GM19438 (cell line): ENCODE measurements around the gene USP46.

Experiments used
- ATAC-seq: cut with Tn5 transposase; IDR thresholded peaks from one replicate; pipeline ENCODE4 v1.9.1; 2021; ENCODE audit warnings: low read depth; ENCODE audit not compliant: unreplicated experiment

The USP46 gene

GRCh38 chr4:52659001-52659721, at the start of gene USP46:
TSS of gene USP46 (minus strand) at chr4:52659301. CDS start at chr4:52659150, 151 bp downstream.
- ATAC-seq = peak; percentile 82

DNA sequence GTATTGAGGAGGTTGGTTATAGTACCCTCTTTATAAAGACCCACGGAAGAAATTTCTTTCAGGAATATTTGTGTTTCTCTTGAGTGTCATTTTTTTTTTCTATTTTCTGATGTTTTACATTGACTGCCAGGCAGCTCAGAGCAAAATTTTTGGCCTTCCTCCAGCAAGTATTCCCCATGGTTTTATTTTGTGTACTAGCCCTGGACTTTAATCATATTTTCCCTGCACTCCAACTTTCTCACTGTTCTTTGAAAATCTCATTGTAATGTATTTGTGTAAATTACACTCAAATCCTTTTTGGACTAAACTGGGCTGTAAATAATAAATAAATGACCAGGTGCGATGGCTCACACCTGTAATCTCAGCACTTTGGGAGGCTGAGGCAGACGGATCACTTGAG, 45.6 kb upstream of the USP46 start:
- ATAC-seq = no peak

- ATAC-seq = no peak
Measured at GRCh38 chr4:52704133-52704532, 45.0 kb upstream of the USP46 start.

DNA sequence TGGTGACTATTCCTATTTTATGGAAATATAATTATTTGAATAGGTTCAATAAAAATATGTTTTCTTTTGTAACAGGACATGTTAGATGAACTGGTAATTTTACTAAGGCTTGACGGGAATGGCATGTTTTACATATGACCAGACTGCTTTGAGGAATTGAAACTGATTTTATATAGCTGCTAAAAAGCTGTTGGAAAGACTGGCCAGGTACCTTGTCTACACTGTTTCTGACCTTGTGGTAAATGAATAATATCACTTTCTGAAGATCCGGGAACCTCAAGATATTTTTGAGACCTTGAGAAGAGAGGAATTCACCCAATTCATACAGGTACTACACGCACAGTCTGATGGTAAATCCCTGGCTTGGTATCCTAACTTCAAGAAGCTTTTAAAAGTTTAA, 42.1 kb upstream of the USP46 start:
- peak; percentile 97 for ATAC-seq

GRCh38 chr4:52694936-52695335, 35.8 kb upstream of the USP46 start:
- ATAC-seq = no peak

- ATAC-seq = no peak
Measured at GRCh38 chr4:52693492-52693891, 34.4 kb upstream of the USP46 start.

DNA sequence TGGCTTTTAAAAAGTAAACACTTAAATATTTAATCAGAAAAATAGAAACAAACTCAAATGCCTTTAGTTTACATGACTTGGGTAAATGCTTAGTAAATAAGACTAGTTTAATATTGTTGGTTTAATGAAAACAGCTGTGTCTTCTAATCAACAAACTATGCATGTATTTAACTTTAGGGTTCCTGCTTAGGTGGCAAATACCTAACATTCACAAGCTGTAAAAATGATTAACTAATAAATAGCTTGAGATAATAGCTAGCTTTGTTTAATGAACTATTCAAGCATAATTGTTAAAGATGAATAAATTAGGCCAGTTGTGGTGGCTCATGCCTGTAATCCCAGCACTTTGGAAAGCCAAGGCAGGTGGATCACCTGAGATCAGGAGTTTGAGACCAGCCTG, 30.0 kb upstream of the USP46 start:
- ATAC-seq = no peak

DNA sequence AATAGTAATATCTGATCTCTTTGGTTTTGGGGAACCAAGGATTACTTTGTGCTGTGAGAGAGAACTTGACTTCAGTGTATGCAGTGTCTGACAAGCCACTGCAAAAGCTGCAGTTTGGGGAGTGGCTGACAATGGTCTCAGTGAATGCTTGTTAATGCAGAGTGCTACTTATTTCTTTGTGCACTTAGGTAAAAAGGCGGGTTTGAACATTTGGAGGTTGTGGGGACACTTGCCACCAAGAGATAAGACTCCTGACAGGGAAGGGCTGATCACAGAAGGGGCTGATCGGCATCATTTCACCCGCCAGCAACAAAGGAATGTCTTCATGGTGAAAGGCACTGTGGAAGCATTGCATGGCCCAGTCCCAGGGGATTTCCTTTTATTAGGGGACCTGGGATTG, 28.6 kb upstream of the USP46 start:
- no peak for ATAC-seq

DNA sequence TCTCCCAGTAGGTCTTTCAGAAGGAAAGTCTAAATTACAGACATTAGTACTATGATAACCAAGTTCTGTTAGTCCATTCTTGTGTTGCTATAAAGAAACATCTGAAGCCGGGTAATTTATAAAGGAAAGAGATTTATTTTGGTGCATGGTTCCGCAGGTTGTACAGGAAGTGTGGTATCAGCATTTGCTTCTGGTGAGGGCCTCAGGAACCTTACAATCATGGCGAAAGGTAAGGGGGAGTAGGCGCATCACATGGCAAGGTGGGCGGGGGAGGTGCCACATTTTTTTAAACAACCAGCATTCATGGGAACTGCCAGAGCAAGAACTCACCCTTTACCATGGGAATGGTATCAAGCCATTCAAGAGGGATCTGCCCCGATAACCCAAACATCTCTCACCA, 26.2 kb upstream of the USP46 start:
- no peak for ATAC-seq

DNA sequence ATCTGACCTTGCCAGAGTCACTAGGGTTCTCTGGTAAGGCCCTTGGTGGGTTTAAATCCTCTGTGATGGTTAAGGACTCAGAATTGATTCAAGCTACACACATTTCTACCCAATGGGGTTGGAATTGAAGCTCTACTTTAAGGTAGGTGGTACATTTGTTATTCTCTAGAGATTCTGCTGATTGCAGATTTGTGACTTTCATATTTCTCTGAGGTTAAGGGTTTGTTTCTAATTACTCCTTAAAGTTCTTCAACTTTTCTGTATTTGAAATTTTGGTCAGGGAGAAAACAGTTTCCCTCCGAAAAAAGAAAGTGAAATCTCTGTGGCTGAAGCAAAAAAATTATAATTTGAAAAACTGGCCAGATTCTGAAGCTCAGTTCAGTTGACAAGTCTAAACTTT, 25.8 kb upstream of the USP46 start:
- ATAC-seq = no peak

DNA sequence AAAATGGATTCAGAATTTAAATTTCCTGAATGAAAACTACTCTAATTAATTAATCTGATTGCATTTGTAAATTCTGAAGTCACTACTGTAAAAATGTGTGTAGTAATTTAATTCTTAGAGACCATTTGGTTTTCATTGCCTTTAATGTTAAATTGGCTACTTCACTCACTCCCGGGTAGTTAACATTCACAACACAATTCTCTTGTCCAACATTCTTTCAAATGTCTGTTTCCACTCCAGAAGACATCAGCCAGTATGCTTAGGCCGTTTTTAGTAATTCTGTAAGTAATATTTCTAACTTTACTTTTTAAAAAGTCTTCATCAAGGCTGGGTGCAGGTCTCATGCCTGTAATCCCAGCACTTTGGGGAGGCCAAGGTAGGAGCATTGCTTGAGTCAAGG, 21.3 kb upstream of the USP46 start:
- no peak for ATAC-seq

DNA sequence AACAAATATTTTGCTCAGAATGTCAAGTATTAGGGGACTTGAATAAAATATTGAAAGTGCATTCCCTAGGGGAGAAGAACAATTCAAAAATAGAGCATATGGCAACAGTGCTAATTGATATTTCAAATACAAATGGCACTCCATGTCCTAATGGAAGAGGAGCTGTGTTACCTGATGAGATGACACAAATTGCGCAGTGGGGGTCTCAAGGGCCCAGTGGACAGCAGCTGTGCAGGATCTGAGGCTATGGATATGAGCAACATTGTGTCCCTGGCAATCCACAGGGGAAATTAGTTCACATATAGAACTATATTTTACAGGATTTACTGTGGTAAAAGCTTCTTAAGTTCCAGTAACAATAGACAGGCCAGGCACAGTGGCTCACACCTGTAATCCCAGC, 17.4 kb upstream of the USP46 start:
- ATAC-seq = no peak

DNA sequence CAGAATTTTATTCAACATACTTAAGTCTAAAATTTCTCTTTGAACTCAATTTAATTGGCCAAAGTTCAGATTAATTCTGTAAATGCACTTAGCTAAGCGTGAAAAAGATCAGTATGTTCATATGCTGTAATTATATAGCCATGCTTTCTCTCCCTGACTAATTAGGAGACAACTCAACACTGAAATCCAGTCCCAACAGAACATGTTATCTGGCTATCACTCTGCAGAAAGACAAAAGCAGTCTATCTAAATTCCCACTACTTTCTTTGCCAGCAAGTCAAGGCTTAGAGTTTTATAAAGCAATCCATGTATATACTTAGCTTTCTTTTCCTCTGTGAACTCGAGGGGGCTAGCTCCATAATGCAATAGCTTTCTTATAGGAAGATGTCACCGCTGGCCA, 16.0 kb upstream of the USP46 start:
- no peak for ATAC-seq

DNA sequence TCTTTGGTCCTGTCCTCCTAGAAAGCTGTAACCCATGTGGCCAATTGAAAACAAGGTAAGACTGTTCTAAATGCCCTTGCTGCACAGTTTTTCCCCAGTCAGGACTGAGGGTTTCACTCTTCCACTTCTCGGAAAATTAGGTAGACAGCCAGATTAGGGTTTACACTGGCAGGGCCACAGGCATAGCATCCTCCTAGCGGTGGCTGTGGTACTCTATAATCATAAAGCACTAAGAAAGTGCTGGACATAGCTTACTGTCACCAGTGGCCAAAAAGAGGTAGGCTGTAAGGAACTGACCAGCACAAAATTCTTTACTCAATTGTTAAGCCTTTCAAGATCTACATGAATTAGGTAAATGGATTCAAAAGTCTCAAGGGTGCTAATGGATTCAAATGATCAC, 11.6 kb upstream of the USP46 start:
- ATAC-seq = no peak

DNA sequence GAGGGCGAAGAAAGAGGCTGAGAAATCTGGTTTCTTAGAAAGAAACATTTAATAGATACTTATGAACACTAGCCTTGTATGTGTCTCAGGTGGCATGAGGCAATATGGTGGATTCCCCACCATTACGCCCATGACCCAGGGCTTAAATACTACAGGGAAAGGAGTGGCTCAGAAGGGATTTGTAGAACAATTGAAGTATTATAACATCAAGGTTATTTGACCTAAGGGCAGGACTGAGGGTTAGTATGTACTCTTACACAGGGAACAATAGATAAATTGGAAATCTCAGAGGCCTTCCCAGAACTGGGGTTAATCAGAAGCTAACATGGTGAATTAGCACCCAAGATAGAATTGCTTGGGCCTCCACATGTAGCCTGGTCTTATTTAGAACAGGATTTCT, 11.0 kb upstream of the USP46 start:
- no peak for ATAC-seq

GRCh38 chr4:52665592-52665991, 6.5 kb upstream of the USP46 start:
- ATAC-seq = peak; percentile 80

GRCh38 chr4:52664479-52664878, 5.4 kb upstream of the USP46 start:
- no peak for ATAC-seq

DNA sequence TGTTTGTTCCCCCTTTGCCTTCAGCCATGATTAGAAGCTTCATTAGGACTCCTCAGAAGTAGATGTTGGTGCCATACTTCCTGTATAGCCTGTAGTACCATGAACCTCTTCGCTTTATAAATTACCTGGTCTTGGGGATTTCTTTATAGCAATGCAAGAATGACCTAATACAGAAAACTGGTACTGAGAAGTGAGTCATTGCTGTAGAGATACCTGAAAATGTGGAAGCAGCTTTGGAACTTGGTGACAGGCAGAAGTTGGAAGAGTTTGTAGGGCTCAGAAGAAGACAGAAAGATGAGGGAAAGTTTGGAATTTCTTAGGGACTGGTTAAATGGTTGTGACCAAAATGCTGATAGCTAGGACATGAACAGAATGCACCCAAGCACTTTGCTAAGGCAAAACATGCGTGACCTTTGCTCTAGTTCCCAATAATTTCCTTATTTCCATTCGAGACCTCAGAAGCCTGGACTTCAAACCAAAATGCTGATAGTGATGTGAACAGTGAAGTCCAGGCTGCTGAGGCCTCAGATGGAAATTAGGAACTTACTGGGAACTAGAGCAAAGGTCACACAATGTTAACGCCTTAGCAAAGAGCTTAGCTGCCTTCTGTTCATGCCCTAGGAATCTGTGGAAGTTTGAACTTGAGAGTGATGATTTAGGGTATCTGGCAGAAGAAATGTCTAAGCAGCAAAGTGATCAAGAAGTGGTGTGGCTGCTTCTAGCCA, 3.0 kb upstream of the USP46 start:
- ATAC-seq = no peak

GRCh38 chr4:52660643-52661042, 1.5 kb upstream of the USP46 start:
- no peak for ATAC-seq

GRCh38 chr4:52659722-52660261, 691 bp upstream of the USP46 start:
- peak; percentile 30 for ATAC-seq

DNA sequence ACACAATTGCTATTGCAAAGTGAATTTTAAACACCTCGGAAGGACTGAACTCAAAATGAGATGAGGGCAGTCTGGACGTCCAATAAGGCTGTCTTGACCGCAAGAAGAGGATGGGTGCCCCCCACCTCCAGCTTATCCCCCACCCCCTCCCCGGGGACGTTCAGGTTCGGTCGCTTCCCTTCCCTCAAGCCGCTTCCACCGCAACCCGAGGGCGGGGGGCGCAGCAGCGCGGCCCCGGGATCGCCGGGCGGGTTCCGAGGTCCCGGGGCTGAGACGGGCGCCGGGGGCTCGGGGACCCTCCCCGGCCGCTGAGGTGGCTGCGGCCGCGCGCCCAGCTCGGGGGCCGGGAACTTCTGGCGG, 480 bp downstream of the USP46 start:
- ATAC-seq = peak; percentile 17
